ENCODE data around the gene BRD8.
"Not testable (repeated sequence)": the region's sequence is repeated elsewhere in the genome, so short reads cannot be mapped to it uniquely, and the experiment has no call there.

The BRD8 gene

DNA sequence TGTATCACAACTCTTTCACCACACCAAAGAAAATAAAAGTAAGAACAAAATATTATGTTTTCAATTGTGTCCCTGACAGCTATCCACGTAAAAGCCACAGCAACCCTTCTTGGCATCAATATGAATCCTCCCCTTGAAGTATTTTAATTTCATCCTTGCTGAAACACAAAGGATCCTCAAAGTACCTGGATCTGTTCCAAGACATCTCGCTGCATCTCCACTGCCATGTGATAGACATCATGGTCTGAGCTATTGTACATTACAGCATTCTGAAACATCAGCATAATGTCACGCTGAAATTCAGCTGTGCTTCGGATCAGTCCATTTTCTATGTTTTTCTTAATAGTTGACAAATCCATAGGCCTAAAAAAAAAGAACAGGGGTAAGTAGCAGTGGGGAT lies 17.7 kb downstream of the BRD8 start:
- no peak for DNase-seq

DNA sequence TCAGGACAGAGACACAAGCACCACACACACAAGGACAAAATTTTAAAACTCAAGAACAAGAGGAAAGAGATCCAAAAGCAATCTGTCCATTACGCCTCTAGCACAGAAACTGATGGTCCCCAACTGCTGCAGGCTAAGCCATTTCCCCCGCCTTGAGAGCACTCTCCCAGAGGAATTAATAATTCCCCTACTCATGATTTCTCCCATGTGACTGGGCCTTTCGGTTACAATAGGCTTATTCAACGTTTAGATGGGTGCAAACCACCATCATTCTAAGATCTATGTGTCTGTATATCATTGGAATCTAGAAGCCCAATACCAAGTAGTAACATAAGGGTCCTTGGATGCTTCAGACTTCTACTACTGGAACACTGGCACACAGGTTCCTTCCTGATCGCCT lies 18.8 kb downstream of the BRD8 start:
- DNase-seq = no peak

DNA sequence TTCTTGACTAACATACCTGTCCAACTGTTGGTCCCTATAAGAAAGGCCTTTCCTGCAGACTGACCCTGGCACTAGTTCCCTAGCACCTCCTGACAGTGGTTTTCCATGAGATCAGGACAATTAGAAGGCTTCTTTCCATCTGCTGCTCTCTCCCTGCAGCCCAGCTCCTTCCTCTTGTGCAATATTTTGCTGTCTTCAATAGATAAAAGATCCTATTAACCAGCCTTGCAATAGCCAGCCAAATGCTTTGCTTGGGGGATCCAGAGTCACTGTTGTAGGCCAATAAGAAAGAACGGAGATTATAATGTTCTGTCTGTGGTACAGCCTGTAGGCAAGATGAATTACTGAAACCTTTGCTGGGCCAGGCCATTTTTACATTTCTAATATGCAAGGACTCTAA lies 20.8 kb downstream of the BRD8 start:
- DNase-seq = no peak

DNA sequence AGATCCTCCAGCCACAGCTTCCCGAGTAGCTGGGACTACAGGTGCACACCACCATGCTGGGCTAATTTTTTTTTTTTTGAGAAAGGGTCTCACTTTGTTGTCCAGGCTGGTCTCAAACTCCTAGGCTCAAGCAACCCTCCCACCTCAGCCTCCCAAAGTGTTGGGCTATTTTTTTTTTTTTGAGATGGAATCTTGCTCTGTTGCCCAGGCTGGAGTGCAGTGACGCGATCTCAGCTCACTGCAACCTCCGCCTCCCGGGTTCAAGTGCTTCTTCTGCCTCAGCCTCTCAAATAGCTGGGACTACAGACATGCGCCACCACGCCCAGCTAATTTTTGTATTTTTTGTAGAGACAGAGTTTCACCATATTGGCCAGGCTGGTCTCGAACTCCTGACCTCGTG lies 22.5 kb downstream of the BRD8 start:
- not testable (repeated sequence) for DNase-seq

DNA sequence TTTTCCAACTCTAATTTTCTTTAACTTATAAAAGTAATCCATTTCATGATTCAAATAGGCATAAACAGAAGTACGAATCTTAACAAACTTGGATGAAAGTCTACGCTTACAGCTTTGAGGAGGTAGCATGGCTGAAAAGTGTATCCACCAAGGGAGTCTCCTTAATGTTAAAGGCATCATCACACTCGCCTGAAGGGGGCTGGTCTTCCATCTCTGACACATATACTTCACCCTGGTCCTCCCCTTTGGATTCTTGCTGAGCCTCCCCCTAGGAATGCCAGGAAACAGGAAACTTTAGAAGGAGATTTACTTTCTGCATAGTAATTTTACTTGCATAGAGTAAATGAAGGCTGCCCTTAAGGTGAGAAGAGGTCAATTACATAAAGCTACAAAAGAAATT lies 28.9 kb downstream of the BRD8 start:
- DNase-seq = no peak

DNA sequence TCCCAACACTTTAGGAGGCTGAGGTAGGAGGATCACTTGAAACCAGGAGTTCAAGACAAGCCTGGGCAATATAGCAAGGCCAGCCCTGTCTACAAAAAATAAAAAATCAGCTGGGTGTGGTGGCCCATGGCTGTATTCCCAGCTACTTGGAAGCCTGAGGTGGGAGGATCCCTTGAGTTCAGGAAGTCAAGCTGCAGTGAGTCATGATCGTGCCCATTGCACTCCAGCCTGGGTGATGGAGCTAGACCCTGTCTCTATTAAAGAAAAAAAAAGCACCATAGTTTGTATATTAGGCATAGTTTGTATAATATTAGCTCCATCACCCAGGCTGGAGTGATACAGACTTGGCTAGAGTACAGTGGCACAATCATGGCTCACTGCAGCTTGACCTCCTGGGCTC lies 29.6 kb downstream of the BRD8 start:
- no peak for DNase-seq

DNA sequence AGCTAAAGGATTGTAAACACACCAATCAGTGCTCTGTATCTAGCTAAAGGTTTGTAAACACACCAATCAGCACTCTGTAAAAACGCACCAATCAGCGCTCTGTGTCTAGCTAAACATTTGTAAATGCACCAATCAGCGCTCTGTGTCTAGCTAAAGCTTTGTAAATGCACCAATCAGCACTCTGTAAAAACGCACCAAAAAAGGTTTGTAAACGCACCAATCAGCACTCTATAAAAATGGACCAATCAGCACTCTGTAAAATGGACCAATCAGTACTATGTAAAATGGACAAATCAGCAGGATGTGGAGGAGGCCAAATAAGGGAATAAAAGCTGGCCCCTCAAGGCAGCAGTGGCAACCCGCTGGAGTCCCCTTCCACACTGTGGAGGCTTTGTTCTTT lies 34.9 kb downstream of the BRD8 start:
- not testable (repeated sequence) for DNase-seq

DNA sequence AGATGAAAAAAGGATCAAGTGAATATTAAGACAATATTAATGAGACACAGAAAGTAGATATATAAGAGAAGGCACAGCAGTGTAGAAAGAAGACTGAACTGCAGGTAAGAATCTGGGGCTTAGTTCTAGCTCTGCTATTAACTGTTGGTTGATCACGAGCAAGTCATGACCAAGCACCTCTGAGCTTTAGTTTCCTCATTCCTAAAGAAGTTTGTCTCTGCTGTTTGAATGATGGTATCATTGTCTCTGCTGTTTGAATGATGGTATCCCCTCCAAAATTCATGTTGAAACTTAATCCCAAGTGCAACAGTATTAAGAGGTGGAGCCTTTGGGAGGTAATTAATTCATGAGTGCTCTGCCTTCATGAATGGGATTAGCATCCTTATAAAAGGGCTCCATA lies 36.7 kb downstream of the BRD8 start:
- DNase-seq = no peak

DNA sequence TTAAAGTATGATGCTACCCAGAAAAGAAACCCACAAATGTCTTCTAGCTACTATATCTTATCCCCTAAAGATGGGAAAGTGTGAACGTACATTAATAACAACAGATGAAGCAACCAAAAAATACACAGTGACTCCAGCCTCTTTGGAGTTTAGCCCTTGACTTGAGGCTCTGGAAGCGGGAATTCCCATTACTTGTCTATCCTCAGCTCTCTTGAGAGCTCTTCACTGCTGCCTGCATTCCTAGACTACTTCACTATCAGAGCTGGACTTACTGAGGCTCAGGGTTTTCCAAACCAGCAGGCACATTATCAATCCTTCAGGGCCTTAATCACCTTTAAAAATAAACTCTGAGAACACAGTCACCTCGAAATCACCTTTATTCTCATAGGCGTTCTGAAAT lies 38.2 kb downstream of the BRD8 start:
- DNase-seq = no peak

DNA sequence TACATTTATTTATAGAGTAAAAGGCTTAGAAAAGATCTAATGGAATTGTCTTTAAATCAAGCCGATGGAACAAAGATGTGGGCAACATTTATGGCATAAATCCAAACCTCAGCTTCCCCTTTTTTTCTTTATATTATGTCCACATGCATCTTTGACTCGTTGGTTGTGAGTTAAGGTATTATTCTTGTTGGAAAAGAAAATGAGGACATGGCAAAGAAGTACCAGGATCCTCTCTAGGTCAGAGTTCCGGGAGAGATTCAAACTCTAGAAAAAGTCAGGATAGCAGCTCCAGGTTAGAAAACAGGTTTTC lies 38.7 kb downstream of the BRD8 start:
- DNase-seq = no peak

DNA sequence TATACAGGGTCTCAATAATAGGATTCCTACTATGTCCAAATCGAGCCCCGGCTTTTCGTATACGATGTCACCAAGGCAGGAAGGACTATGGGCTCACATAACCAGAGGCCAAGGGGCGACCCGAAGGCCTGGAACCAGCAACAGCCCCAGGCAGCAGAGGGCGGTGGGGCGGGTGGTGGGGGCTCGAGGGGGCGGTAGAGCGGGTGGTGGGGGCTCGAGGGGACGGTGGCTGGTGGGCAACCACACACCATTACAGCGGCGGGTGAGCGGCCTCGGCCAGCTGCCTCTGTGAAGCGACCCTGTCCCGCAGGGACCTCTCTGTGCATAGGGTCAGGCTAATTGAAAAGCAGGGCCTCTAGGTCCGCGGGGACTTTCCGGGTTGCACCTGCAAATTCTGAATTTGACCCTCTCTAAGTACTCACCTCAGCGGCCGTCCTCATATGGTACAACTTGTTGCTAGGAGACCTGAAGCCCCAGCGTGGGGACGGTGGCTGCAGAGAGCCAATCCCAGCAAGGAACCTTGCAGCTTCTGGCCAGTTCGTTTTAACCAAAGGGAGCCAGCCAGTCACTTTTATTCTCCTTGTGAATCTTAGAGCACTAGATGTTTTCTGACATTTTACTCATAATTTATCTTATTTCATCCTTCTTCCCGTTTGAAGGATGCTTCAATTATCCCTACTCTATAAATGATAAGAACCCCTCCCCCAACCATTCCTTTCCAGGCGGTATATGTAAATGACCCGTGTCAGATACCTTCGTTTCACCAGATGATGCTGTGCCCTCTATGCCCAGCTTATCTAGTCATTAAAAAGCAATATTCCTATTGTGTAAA lies 39.3 kb downstream of the BRD8 start, which contains the start of gene NME5:
Gene NME5 (minus strand): TSS at position 480 of the 832 bp plus-strand sequence. CDS start 648 bp downstream, outside the sequence.
- DNase-seq = no peak

DNA sequence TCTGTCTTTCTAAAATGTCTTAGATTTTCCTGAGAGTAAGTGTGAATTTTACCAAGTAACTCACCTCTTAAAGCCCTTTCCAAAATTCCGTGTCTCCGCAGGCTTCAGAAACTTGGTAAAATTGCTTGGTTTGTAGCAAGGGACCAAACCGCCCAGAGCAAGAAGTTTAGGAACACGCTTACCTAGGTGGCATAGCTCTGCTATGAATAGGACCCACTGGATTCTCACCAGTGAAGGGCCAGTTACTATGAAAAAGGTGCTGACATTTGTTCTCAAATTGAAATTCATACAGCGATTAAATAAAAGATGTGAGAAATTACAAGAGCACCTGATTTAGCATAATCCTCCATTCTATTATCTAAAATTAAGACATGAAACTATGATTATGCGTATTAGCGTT lies 45.9 kb downstream of the BRD8 start:
- DNase-seq = no peak

DNA sequence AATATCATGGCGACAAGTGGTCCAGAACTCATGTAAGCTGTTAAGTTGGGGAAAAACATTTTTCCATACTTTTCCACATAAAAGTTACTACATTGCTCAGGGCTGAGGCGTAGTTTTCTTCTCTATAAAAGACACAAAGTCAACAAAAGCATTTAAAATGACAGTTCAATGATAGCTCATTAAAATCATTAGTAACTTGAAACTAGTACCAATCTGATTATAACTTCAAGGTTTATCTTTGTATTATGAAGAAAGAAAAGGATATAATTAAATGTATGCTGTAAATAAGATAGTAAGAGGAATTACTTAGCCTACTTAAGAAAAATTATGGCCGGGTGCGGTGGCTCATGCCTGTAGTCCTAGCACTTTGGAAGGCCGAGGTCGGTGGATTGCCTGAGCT lies 49.1 kb downstream of the BRD8 start:
- no peak for DNase-seq

DNA sequence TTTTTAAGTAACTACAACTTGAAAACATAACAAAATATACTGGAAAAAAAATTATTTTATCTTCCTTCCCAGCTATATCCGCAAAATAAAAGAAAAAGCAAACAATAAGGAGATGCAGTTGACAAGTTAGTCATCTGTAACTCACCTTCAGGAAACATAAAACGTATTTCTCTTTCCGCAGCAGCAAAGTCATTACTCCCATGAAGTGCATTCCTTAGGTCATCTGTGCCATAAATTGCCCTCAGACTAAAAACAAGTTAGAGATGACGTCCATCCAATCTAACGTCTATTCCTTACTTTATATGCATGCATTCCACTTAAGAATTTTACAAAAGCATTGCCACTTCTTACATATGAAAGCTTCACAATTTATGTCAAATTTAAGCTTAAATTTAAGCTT lies 50.1 kb downstream of the BRD8 start:
- DNase-seq = no peak

DNA sequence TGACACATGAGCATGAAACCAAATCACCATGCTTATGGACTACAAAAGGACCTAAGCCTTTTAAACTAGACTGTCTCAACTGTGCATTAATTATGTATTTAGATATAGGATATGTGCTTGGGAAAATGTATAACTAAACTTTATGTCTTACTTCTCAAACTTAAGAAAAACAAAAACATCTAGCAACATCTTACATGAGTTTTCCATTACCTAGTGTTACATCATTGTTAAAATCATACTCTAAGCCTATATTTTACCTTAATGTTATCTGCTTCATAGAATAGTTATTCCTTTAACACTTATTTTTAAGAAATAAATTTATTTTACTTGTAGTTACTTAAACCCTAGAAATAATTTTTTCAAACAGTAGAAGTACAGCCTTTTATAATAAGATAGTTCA lies 63.2 kb downstream of the BRD8 start:
- no peak for DNase-seq

DNA sequence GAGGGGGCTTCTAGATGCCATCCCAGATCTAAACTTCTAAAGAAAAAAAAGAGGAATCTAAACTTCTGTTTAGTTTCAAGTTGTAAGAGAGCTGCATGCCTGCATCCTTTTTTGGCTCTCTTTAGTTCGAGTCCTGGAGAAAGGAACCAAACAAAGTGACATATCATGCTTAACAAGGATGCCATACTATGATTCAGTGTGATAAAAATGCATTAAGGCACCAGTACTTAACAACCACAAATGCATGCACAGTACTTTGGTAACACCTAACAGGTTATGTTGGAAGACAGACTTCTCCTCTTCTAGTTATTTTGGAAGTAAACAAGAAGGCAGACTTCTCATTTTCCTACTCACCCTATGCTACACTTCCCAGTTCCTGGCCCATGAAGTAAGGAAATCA lies 66.5 kb downstream of the BRD8 start:
- DNase-seq = no peak

DNA sequence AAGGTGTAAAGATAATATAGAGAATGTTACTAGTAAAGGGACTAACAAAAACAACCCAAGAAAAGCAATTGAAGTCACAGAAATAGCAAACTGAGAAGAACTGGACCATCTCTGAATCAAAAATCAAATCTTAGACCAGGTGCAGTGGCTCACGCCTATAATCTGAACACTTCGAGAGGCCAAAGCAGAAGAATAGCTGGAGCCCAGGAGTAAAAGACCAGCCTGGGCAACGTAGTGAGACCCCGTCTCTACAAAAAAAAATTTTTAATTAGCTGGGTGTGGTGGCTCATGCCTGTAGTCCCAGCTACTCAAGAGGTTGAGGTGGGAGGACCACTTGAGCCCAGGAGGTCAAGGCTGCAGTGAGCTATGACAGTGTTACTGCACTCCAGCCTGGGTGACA lies 67.2 kb downstream of the BRD8 start:
- no peak for DNase-seq

DNA sequence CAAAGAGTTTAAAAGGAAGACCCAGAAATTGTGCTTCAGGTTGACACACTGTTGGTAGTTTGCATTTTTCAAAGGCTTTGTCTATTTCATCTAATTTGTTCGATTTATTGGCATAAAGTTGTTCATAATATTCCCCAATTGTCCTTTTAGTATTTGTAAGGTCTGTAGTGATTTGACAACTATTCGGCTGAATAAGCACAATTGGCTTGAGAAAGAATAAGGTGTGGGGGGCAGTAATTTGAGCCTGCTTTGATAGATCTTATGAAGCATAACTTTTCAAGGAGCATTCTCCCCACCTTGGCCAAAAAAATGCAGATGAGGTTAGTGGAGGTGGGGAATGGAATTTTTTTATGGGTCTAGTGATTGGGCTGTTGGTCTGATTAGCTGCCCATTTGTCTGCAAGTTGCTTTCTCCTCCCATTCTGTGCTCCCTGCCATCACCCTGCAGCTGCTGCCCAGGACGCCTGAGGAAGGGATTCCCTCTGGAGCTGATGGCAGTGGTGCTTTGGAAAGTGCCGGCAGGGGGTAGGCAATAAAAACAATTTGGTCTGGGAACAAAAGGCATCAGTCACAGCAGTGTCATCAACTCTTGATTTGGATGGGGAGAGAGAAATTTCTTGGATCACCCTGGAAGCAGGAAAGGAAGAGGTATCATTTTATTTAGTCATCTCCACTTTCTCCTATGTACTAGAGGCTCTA lies 68.0 kb downstream of the BRD8 start:
- no peak for DNase-seq

DNA sequence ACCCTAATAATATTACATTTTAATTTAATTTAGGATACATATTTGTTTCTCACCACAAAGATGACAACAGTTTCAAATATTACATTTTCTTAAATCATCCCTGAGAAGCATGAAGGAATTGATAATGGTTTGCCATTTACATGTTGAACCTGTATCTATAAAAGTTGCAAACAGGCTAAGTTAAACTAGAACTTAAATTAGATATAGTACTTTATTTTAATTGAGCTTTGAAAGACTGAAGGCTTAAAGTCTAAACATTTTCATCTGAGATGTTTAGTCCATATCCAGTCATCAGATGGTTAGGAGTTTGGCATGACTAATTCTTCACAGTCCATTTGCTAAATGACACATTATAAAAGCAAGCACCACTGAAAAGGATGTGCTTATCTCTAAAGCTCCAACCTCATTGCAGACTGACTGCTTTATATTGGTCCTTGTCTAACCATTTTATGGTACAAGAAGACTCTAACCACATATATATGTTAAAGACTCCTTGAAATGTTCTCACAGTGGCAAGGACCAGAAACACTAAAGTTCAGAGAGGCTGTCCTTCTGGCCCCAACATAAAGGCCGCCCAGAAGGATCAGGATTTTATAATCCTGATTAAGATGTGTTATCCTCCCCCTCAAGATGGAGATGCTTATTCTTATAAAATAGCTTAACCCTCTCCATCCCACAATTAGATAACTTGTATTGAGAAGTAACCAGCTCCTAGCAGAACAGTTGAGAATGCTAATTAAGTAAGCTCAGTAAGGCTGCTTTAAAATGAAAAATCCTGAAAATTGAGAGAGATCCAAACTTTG lies 68.8 kb downstream of the BRD8 start:
- DNase-seq = no peak

DNA sequence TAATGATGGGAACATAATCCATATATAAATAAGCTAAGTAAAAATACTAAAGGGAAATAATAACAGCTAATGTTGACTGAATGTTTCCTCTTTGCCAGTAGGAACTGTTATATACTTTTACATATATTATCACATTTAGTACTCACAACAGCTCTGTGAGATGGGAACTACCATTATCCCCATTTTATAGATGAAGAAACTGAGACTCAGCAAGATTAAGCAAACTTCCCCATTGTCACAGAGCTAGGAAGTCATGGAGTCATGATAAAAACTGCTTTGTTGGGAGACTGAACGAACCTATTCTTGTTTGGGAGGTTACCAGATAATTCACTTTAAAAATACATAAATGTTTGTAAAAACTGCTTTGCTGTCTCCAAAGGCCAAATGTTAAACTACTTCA lies 71.2 kb downstream of the BRD8 start:
- DNase-seq = no peak

DNA sequence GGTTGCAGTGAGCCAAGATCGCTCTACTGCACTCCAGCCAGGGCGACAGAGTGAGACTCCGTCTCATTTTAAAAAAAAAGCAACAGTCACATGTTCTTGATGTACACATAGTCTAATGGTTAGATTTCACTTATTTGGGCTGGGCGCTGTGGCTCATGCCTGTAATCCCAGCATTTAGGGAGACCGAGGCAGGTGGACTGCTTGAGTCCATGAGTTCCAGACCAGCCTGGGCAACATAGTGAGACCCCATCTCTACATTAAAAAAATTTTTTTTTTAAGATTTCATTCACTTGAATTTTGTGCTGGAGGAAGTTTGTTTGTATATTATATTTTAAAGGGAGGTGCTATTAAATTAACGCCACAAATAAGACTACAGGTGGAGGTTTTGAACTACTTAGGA lies 72.7 kb downstream of the BRD8 start:
- DNase-seq = no peak

DNA sequence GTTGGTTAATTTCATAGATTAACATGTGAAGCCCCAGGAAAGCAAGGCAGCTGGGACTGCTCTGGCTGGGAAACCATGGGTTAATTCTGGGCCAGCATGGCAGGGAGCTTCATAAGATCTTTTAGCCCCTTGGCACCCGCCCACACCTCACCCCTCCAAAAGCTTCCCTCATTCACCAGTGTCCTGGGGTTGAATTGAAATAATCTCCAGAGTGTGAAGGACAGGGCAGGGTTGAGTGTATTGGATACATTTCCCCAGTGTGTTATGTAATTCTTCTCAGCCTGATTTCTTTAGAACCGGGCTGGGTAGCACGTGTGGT lies 75.2 kb downstream of the BRD8 start:
- no peak for DNase-seq

DNA sequence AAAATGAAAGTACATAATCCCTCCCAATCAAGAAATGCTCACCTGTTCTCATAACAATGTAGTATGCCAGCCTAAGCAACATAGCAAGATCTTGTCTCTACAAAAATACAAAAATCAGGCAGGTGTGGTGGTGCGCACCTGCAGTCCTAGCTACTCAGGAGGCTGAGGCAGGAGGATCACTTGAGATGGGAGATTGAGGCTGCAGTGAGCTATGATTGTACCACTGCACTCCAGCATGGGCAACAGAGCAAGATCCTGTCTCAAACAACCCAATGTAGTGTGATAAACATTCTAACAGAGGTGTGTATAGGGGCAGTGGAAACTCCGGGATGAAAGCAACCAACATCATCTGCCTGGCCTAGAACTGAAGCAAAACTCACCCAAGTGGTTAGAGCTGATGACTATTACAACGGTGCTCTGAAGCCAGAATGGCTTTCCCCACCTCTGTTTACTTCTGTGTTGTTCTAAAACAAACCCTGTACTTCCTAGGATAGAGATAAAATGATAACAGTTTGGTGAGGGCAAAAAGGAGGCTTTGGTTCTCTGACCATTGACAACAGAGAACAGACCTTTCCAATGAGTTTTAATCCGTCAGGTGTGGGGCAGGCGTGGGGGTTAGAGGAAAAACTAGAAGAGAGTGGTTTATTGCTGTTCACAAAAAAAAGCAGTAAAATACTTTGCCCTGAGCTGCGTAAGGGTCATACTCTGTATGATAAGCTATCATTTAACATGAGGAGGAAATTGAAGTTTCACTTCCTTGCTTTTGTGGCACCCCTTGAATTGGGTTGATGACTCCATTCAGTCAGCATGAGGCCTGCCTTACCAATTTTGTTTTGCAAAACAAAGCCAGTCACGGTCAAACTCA lies 75.7 kb downstream of the BRD8 start:
- DNase-seq = no peak
